Gastrocnemius medialis (tissue), 4 donors: ENCODE results near the gene TOR4A. TPM values are rescaled to one million over a fixed set of nuclear protein-coding genes. Genes with fewer than 3 reads are reported as not detected.
"Not testable (repeated sequence)": the region's sequence is repeated elsewhere in the genome, so short reads cannot be mapped to it uniquely, and the experiment has no call there.

Experiments used
- ATAC-seq, 2 donors: fragments of 150-250 bp; one replicate each; pipeline ENCODE4 v1.9.1; 2016
- DNase-seq, 2 donors: peaks; one replicate each; pipeline ENCODE4 v3.0.0-alpha.2; 2019
- H3K27ac ChIP-seq, 4 donors: fragments of 200-600 bp; sonication (generic); 1 replicate in 1 of 4; 2 replicates in 3 of 4; pipeline ENCODE4 v1.5.1; 2016 to 2018; ENCODE audit warnings: mild to moderate bottlenecking in 2 of 4, moderate library complexity in 1 of 4
- H3K27me3 ChIP-seq, 3 donors: fragments of 200-600 bp; sonication (generic) in 2 of 3; 1 replicate in 1 of 3; 2 replicates in 2 of 3; pipeline versions ENCODE4 v1.5.1 to v1.6.0; 2016 to 2019; ENCODE audit warnings: mild to moderate bottlenecking in 1 of 3, moderate library complexity in 1 of 3
- H3K36me3 ChIP-seq, 2 donors: fragments of 200-600 bp; sonication (generic) in 1 of 2; one replicate each; pipeline ENCODE4 v1.5.1; 2017 to 2018
- H3K4me1 ChIP-seq, 2 donors: fragments of 200-600 bp; sonication (generic) in 1 of 2; one replicate each; pipeline ENCODE4 v1.5.1; 2016 to 2017; ENCODE audit warnings: mild to moderate bottlenecking in 2 of 2
- H3K4me3 ChIP-seq, 4 donors: fragments of 200-600 bp; sonication (generic) in 3 of 4; 1 replicate in 1 of 4; 2 replicates in 3 of 4; pipeline ENCODE4 v1.5.1; 2016 to 2019; ENCODE audit warnings: mild to moderate bottlenecking in 2 of 4
- H3K9me3 ChIP-seq, 3 donors: fragments of 200-600 bp; sonication (generic) in 2 of 3; 1 replicate in 1 of 3; 2 replicates in 2 of 3; pipeline ENCODE4 v1.5.1; 2016 to 2019
- CTCF ChIP-seq, 5 experiments: fragments of 450-650 bp in 3 of 5; fragments of 200-600 bp in 2 of 5; sonication (generic) in 2 of 5; IDR thresholded peaks in 4 of 5; conservative IDR thresholded peaks in 1 of 5; 1 replicate in 4 of 5; 2 replicates in 1 of 5; pipeline ENCODE4 v1.5.1; 2016 to 2019; ENCODE audit warnings: antibody characterized with exemption in 5 of 5, mild to moderate bottlenecking in 3 of 5, moderate library complexity in 3 of 5
- POLR2A ChIP-seq, 2 donors: fragments of 450-650 bp; IDR thresholded peaks; one replicate each; pipeline ENCODE4 v1.6.1; 2017; ENCODE audit warnings: antibody characterized with exemption in 2 of 2, mild to moderate bottlenecking in 2 of 2, moderate library complexity in 2 of 2
- in situ Hi-C, 4 donors: fragments of 200-750 bp; cut with MboI; loops; one replicate each; pipeline versions ENCODE4 v1.15.0 to v1.8.0; 2017; ENCODE audit warnings: low sequenced_read_pairs in 4 of 4
- intact Hi-C: fragments of 100-400 bp; cut with DNase I; formaldehyde crosslinking; loops from one replicate; pipeline ENCODE4 v1.15.1; 2023; ENCODE audit warnings: low total_unique reads
- total RNA-seq, 4 donors: library from RNA; depleted of rRNA; stranded (reverse); fragments of >200 nt; gene quantifications; one replicate each; pipeline versions ENCODE4 v1.1.0 to v1.2.3, GENCODE V29; 2016

Gene TOR4A
- total RNA-seq, 4 donors from 2014 or later: 1.2 to 2.8 (median 1.7) TPM

GRCh38 chr9:137256856-137257255, 20.7 kb upstream of the TOR4A start:
- no peak for DNase-seq
- H3K36me3 ChIP-seq: peaks cover 0 to 26% of the 10 kb centered on the region in 2 donors
- H3K4me1 ChIP-seq: peaks cover 16 to 24% of the 10 kb centered on the region in 2 donors
- TF ChIP-seq POLR2A (IDR thresholded peaks at IDR 0.05) (no peak), CTCF (IDR thresholded peaks at IDR 0.05 in 4 of 5, conservative IDR thresholded peaks at IDR 0.05 in 1 of 5) (no peak)
- no peaks in the 10 kb centered on the region for H3K27me3 ChIP-seq
- peak overlapping the region in 2 of 4 donors; percentile 63 to 97 for H3K4me3 ChIP-seq
- no peaks in the 10 kb centered on the region for H3K9me3 ChIP-seq
- in situ Hi-C loops (no loop called here), intact Hi-C loops (no loop called here)
- H3K27ac ChIP-seq: no peak overlapping the region
- ATAC-seq: no peak

GRCh38 chr9:137262173-137262908, 15.2 kb upstream of the TOR4A start:
- in situ Hi-C loops, H3K9me3 ChIP-seq, H3K4me3 ChIP-seq, H3K4me1 ChIP-seq, DNase-seq, ATAC-seq, H3K27me3 ChIP-seq: not testable (repeated sequence)
- H3K36me3 ChIP-seq: peaks cover 0 to 47% of the 10 kb centered on the region in 2 donors
- TF ChIP-seq CTCF (IDR thresholded peaks at IDR 0.05 in 4 of 5, conservative IDR thresholded peaks at IDR 0.05 in 1 of 5): peak; percentile 45 to 67 (median 53)
- intact Hi-C loops: loop anchor here (2.0 kb wide), 1 partner anchor 26 kb away; no protein-coding TSS in a partner anchor
- peak overlapping the region in 2 of 4 donors; percentile 25 to 26 for H3K27ac ChIP-seq

- in situ Hi-C loops (no loop called here), intact Hi-C loops (loop anchor here (2.0 kb wide), 1 partner anchor 26 kb away; no protein-coding TSS in a partner anchor)
- no peak overlapping the region for H3K4me3 ChIP-seq
- no peaks in the 10 kb centered on the region for H3K9me3 ChIP-seq
- H3K27ac ChIP-seq: no peak overlapping the region
- TF ChIP-seq CTCF (IDR thresholded peaks at IDR 0.05 in 4 of 5, conservative IDR thresholded peaks at IDR 0.05 in 1 of 5) (no peak), POLR2A (IDR thresholded peaks at IDR 0.05) (no peak)
- H3K4me1 ChIP-seq: peaks cover 4 to 8% of the 10 kb centered on the region in 2 donors
- DNase-seq (no peak), ATAC-seq (no peak)
- no peaks in the 10 kb centered on the region for H3K27me3 ChIP-seq
- peaks cover 0 to 44% of the 10 kb centered on the region in 2 donors for H3K36me3 ChIP-seq
Measured at GRCh38 chr9:137262909-137263285, 14.6 kb upstream of the TOR4A start.

- no peak for DNase-seq
- intact Hi-C loops: loop anchor here (2.0 kb wide), 1 partner anchor 27 kb away; no protein-coding TSS in a partner anchor
- peaks cover 0 to 39% of the 10 kb centered on the region in 2 donors for H3K36me3 ChIP-seq
Measured at GRCh38 chr9:137263506-137263905, 14.0 kb upstream of the TOR4A start.

More at GRCh38 chr9:137263506-137263905, 14.0 kb upstream of the TOR4A start:
- no peak for ATAC-seq
- no peaks in the 10 kb centered on the region for H3K9me3 ChIP-seq
- no peak overlapping the region for H3K27ac ChIP-seq
- no peak overlapping the region for H3K4me3 ChIP-seq
- TF ChIP-seq CTCF (IDR thresholded peaks at IDR 0.05 in 4 of 5, conservative IDR thresholded peaks at IDR 0.05 in 1 of 5) (no peak), POLR2A (IDR thresholded peaks at IDR 0.05) (no peak)
- H3K4me1 ChIP-seq: peaks cover 11 to 14% of the 10 kb centered on the region in 2 donors
- in situ Hi-C loops: no loop called here
- no peaks in the 10 kb centered on the region for H3K27me3 ChIP-seq
